NCI-H2196 (cell line): ENCODE data around the gene CFAP299.
"Not testable (repeated sequence)": the region's sequence is repeated elsewhere in the genome, so short reads cannot be mapped to it uniquely, and the experiment has no call there.

Source experiments
- DNase-seq: peaks from one replicate; lab custom pipeline; 2025; ENCODE audit not compliant: unreplicated experiment; lab: John Stamatoyannopoulos, UW

The CFAP299 gene

GRCh38 chr4:80705311-80705710, 369.8 kb downstream of the CFAP299 start:
- no peak for DNase-seq

- DNase-seq: no peak
Observed at GRCh38 chr4:80709082-80709869, 373.7 kb downstream of the CFAP299 start.

- no peak for DNase-seq
Observed at GRCh38 chr4:80710748-80711451, 375.4 kb downstream of the CFAP299 start.

- no peak for DNase-seq
Observed at GRCh38 chr4:80711956-80712355, 376.4 kb downstream of the CFAP299 start.

GRCh38 chr4:80713409-80713808, 377.9 kb downstream of the CFAP299 start:
- no peak for DNase-seq

- DNase-seq: no peak
Observed at GRCh38 chr4:80717204-80717603, 381.7 kb downstream of the CFAP299 start.

GRCh38 chr4:80726471-80726870, 390.9 kb downstream of the CFAP299 start:
- DNase-seq: no peak

- no peak for DNase-seq
Observed at GRCh38 chr4:80730158-80730557, 394.6 kb downstream of the CFAP299 start.

- DNase-seq: no peak
Observed at GRCh38 chr4:80731436-80731835, 395.9 kb downstream of the CFAP299 start.

GRCh38 chr4:80732010-80732409, 396.5 kb downstream of the CFAP299 start:
- no peak for DNase-seq

- DNase-seq: no peak
Observed at GRCh38 chr4:80740375-80740774, 404.8 kb downstream of the CFAP299 start.

- not testable (repeated sequence) for DNase-seq
Observed at GRCh38 chr4:80749558-80749957, 414.0 kb downstream of the CFAP299 start.

- DNase-seq: no peak
Observed at GRCh38 chr4:80751200-80751599, 415.7 kb downstream of the CFAP299 start.

- DNase-seq: no peak
Observed at GRCh38 chr4:80767944-80768343, 432.4 kb downstream of the CFAP299 start.

- DNase-seq: no peak
Observed at GRCh38 chr4:80776168-80776567, 440.6 kb downstream of the CFAP299 start.

- DNase-seq: no peak
Observed at GRCh38 chr4:80781431-80781830, 445.9 kb downstream of the CFAP299 start.

GRCh38 chr4:80787306-80787705, 451.8 kb downstream of the CFAP299 start:
- DNase-seq: no peak

- no peak for DNase-seq
Observed at GRCh38 chr4:80788798-80789197, 453.3 kb downstream of the CFAP299 start.

- no peak for DNase-seq
Observed at GRCh38 chr4:80790152-80790551, 454.6 kb downstream of the CFAP299 start.

GRCh38 chr4:80793660-80794059, 458.1 kb downstream of the CFAP299 start:
- not testable (repeated sequence) for DNase-seq

- DNase-seq: no peak
Observed at GRCh38 chr4:80798082-80798481, 462.6 kb downstream of the CFAP299 start.

- not testable (repeated sequence) for DNase-seq
Observed at GRCh38 chr4:80800719-80801118, 465.2 kb downstream of the CFAP299 start.
